Esophagus muscularis mucosa (tissue), 3 donors: ENCODE data around the gene BAIAP2L1.

ENCODE experiments used
- POLR2A ChIP-seq: fragments of 450-650 bp; IDR thresholded peaks from one replicate; pipeline ENCODE4 v1.6.1; 2017; ENCODE audit warnings: antibody characterized with exemption, moderate library complexity, mild to moderate bottlenecking, low read depth
- TF ChIP-seq, protein P1 (sequence below), 3 experiments: fragments of 200-600 bp in 2 of 3; fragments of 450-650 bp in 1 of 3; sonication (generic) in 2 of 3; IDR thresholded peaks; one replicate each; pipeline ENCODE4 v1.5.1; 2017 to 2019; ENCODE audit warnings: antibody characterized with exemption in 3 of 3, mild to moderate bottlenecking in 2 of 3, moderate library complexity in 1 of 3

DNA sequence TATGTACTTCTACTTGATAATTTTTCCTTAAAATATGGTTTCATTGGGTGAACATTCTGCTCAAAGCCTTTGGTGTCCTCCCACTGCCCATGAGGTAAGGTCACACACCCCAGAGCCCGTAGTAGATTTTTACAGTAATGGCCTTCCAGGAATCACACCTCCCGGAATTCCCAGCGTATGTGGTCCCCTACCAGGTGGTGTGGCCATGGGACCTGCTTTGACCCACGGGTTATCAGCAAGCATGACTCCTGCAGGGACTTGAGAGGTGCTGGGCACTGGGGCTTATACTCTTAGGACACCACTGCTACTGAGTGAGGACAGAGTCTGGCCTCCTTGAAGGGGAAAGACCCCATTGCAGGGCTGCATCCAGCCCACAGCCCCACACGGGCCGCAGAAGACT lies 42.2 kb downstream of the BAIAP2L1 start:
- TF ChIP-seq POLR2A, result no peak
- TF ChIP-seq, protein P1, sequence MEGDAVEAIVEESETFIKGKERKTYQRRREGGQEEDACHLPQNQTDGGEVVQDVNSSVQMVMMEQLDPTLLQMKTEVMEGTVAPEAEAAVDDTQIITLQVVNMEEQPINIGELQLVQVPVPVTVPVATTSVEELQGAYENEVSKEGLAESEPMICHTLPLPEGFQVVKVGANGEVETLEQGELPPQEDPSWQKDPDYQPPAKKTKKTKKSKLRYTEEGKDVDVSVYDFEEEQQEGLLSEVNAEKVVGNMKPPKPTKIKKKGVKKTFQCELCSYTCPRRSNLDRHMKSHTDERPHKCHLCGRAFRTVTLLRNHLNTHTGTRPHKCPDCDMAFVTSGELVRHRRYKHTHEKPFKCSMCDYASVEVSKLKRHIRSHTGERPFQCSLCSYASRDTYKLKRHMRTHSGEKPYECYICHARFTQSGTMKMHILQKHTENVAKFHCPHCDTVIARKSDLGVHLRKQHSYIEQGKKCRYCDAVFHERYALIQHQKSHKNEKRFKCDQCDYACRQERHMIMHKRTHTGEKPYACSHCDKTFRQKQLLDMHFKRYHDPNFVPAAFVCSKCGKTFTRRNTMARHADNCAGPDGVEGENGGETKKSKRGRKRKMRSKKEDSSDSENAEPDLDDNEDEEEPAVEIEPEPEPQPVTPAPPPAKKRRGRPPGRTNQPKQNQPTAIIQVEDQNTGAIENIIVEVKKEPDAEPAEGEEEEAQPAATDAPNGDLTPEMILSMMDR (IDR thresholded peaks at IDR 0.05), result no peak
